Measurements from ENCODE around the gene LRCH3.

DNA sequence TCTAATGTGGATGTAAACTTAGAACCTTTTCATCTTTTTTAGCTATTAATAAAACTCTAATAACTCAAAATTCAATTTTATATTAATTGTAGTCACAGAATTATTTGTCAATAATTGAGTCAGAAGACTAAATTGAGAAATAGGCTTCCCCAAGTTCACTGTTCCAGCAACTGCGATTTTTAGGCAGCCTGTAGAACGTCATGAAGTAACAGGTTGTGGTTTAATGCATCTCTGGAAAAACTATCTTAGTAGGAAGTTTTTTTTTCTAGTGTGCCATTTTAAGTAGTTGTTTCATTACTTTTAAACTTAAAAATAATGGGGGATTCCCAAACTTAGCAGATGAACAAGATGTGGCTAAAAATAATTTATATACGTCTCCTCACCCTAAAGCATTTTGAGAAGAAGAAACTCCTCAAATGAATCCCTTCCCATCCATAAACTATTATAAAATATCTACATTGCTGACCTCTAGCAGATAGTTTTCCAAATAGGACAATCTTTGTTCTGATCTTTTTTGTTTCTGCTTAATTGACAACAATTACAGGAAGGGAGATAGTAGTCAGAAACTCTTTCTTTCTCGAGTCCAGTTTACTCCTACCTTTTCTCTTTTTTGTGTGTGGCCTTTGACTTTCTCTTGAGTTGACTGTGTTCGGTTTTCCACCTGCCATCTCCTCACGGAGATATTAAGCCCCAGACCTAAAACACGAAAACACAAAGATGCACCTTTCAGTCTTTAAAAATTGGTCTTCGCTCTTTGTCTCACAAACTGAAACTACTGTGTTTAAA, 43.1 kb downstream of the LRCH3 start:
- TF ChIP-seq, protein P1, sequence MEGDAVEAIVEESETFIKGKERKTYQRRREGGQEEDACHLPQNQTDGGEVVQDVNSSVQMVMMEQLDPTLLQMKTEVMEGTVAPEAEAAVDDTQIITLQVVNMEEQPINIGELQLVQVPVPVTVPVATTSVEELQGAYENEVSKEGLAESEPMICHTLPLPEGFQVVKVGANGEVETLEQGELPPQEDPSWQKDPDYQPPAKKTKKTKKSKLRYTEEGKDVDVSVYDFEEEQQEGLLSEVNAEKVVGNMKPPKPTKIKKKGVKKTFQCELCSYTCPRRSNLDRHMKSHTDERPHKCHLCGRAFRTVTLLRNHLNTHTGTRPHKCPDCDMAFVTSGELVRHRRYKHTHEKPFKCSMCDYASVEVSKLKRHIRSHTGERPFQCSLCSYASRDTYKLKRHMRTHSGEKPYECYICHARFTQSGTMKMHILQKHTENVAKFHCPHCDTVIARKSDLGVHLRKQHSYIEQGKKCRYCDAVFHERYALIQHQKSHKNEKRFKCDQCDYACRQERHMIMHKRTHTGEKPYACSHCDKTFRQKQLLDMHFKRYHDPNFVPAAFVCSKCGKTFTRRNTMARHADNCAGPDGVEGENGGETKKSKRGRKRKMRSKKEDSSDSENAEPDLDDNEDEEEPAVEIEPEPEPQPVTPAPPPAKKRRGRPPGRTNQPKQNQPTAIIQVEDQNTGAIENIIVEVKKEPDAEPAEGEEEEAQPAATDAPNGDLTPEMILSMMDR (IDR thresholded peaks at IDR 0.05), result no peak
- TF ChIP-seq EP300 (IDR thresholded peaks at IDR 0.05), result no peak
- no peak for TF ChIP-seq POLR2A (IDR thresholded peaks at IDR 0.05)
